Hindlimb muscle (tissue), 1 donor: ENCODE results near the gene ANO9. TPM values are rescaled to one million over a fixed set of nuclear protein-coding genes. Genes with fewer than 3 reads are reported as not detected.
"Not testable (repeated sequence)": the region's sequence is repeated elsewhere in the genome, so short reads cannot be mapped to it uniquely, and the experiment has no call there.

Source experiments
- DNase-seq: peaks from one replicate; pipeline ENCODE4 v3.0.0-alpha.2; 2013
- polyA plus RNA-seq: library from polyadenylated mRNA; unstranded; fragments of 120-200 nt; gene quantifications from one replicate; pipeline ENCODE4 v1.2.1, GENCODE V29; 2013; ENCODE audit not compliant: insufficient read length

Gene ANO9
- polyA plus RNA-seq, 1 donor: 0.53 TPM

DNA sequence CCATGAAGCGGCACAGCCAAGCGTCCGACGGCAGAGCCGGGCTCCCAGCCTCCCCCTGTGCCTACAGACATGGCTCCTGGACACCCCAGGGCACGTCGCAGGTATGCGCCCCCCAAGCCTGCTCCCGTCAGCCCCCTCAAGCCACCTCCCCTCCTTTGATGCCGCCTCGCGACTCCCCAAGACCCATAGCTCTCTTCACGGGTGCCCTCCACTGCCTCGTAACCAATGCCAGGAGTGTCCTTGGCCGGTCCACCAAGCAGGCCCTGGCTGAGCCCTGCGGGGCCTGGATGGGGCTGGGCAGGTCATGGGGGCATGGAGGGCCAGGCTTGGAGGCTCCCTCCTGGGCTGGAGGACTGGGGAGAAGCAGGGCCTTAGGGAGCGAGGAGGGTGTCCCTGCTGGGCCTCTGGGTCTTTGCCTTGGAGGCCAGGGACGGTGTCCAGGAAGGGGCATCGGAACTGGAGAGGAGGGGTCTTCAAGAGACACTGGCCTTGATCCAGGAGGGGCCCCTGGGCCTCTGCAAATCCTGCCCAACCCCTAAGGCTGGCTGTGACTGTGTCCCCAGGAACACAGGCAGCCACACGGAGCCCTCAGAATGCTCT, 9.2 kb downstream of the ANO9 start:
- DNase-seq: no peak

DNA sequence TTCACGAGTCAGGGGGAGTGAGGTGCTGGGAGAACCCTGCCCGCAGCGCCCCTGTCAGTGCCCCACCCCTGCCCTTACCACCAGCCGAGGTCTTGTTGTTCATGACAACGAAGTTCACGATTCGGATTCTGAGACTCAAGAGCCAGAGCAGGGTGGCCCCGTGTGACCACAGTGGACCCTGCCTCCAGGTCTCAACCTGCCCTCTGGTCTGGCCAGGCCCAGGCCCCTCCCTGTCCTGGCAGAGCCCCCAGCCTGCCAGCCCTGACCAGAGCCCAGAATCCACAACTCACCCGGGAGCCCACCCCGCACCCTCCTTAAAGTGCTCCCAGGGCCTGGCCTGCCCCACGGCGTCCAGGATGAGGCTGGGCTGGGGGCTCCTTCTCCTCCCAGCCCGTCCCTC, 9.9 kb downstream of the ANO9 start:
- DNase-seq: no peak

DNA sequence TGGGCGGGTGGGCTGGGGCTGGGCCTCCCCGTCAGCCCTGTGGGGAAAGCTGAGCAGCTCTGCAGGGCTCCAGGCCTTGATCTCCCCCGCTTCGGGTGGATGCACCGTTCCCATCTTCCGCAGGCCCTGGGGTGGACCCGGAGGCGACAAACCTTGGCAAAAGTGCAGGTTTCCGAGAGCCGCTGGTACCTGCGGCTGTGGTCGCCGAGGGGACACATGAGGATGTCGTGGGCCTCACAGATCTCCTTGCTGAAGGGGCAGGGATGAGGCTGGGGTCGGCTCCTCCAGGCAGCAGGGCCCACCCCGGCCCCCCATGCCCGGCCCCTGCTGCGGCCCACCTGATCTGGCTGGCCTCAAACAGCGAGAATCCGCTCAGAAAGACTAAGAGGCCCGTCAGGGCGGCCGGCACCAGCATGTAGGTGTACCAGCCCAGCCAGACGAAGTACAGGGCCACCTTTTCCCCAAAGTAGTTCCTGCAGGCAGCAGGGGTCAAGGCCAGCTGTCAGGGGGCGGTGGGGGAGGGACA, 11.8 kb downstream of the ANO9 start:
- no peak for DNase-seq

DNA sequence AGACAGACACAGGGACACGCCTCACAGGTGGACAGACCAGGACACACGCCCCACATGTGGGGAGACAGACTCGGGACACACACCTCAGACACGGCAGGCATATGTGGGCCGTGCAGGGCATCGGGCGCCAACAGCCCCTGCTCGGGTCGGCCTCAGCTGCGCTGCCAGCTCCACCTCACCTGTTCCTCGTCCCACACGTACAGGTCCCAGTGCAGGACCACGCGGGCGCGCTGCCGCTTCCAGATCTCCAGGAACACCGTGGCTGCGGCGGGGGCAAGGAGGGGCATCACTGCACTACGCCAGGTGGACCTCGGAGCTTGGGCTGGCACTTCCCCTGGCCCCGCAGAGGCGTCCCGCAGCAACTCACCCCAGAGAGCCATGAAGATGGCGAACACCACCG, 12.4 kb downstream of the ANO9 start:
- no peak for DNase-seq

DNA sequence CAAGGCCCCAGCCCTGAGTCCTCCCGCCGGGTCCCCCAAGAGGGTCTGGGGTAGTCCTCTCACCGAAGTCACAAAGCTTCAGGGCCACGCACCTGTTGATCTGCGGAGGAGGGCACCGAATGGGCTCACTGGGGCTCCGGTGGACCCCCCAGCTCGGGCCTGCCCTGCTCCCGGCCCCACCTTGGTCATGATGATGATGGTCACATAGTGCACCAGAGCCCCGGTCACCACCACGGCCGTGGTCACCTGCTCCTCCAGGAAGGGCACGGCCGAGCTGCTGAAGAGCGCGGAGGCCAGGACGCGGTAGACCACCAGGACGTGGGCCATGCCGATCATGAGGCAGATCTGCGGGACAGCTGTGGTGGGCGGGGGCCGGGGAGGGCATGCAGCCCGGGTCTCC, 13.5 kb downstream of the ANO9 start:
- DNase-seq: no peak

DNA sequence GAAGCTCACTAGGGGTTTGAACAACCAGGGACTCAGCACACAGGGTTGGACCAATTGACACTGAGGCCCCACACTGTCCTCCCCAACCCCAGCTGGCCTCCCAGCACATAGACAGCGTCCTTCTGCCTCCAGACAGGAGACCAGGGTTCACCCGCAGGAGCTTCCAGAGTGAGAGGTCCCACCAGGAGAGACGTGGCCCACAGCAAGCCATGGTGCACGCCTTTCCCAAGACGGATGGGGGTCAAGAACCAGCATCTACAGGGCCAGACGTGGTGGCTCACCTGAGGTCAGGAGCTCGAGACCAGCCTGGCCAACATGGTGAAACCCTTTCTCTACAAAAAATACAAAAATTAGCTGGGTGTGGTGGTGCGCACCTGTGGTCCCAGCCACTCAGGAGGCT, 15.0 kb downstream of the ANO9 start:
- DNase-seq: no peak

DNA sequence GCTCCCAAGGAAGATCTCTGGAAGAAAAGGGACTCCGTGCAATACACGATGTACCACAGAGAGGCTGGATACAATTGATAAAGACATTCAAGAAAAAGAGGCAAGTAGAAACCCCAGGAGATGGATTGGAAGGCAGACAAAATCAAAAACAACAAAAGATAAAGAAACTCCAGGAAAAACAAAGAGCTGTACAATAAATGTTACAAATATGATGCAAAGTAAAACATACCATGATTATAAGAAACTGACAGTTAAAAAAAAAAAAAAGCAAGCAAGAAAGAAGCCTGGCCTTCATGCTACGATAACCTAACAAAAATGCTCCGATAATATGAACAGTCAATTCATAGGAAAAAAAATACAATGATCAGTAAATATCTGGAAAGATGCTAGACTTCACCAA, 16.5 kb downstream of the ANO9 start:
- DNase-seq: no peak

DNA sequence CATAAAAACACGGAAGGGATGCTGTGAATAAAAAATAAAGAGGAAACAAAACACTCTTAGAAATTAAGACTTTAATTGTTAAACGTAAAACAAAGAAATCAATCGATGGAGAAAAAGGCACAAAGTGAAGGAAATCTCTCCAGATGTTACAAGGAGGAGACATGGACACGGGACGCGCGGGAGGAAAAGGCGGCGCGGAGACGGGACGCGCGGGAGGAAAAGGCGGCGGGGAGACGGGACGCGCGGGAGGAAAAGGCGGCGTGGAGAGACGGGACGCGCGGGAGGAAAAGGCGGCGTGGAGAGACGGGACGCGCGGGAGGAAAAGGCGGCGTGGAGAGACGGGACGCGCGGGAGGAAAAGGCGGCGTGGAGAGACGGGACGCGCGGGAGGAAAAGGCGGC, 17.0 kb downstream of the ANO9 start:
- DNase-seq: not testable (repeated sequence)

DNA sequence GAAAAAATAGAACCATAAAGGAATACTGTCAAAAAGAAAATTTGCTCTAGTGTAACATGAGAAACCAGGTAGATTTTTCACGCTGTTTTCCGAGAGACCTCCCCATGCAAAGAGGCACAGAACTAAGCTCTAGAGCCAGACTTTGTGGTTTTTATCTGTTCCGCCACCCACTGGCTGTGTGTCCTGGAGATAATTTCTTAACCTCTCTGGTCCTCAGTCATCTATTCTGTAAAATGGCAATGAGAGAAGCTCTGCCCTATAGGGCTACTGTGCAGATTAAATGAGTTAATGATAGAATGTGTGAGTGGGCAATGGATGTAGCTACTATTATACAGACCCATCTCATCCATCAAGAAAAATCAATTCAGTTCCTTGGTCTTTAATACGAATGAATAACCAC, 17.6 kb downstream of the ANO9 start:
- no peak for DNase-seq

DNA sequence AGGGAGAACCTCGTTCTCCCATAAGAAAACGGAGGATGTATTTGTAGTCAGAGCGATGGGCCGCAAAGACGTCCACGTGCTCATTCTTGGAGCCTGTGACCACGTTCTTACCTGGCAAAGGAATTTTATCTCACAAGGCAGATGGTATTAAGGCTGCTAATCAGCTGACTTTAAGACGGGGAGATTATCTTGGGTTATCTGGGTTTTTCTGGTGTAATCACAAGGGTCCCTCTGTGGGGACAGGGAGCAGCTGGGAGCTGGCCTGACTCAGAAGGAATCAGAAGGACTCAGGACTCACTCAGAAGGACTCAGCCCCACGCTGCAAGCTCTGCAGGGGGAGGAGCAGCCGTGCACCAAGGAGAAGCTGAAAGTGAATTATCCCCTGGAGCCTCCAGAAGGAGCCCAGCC, 19.6 kb downstream of the ANO9 start:
- no peak for DNase-seq

DNA sequence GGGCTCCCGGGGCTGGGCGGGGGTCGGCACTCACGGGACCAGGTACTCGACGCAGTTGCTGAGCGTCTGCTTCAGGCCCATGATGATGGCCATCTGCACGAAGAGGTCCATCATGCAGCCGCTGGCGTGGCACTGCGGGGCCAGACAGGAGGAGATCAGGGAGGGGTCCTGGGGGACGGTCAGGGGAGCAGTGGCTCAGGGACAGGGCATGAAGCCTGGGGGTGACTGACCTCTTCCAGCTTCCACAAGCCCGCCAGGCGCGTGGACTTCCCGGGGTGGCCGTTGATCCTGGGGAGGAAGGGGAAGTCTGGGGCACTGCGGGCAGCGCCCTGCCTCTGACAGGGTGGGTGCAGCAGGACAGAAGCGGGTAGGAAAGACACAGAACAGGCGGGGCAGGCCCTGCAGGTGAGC, 20.9 kb downstream of the ANO9 start:
- no peak for DNase-seq

DNA sequence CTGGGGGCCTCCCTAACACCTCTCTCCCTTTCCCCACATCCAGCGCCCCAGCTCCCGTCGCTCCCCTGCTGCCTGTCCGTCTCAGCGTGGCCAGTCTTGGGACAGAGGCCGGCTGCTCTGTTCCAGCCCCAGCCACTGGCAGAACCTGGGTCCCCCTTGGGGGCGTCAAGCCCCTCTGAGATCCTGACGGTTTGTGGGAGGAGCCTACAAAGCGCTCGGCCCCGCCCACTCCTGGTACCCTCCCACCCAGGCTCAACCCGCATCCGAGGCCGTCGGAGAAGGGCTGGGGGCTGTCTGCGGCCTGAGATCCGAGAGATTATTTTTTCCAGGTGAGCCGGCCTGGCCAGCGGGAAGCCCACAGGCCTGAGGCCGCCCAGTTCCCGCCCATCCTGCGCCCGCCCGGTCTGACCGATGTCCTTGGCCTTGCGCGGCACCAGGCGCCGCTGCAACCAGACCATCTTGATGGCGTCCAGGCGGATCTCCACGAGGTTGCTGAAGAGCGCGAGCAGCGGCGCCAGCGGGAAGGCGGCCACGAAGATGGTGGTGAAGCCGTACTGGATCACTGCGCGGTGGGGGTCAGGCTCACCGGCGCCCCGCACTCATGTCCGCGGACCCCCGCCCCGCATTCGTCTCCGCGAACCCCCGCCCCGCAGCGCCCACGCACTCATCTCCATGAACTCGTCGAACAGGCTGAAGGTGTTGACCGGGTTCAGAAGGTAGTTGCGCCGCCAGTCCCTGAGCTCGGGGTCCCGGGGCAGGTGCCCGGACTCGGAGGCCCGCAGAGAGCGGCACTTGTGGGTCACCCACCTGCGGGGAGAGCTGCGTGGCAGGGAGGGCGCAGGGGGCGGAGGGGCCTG, 21.5 kb downstream of the ANO9 start:
- no peak for DNase-seq

DNA sequence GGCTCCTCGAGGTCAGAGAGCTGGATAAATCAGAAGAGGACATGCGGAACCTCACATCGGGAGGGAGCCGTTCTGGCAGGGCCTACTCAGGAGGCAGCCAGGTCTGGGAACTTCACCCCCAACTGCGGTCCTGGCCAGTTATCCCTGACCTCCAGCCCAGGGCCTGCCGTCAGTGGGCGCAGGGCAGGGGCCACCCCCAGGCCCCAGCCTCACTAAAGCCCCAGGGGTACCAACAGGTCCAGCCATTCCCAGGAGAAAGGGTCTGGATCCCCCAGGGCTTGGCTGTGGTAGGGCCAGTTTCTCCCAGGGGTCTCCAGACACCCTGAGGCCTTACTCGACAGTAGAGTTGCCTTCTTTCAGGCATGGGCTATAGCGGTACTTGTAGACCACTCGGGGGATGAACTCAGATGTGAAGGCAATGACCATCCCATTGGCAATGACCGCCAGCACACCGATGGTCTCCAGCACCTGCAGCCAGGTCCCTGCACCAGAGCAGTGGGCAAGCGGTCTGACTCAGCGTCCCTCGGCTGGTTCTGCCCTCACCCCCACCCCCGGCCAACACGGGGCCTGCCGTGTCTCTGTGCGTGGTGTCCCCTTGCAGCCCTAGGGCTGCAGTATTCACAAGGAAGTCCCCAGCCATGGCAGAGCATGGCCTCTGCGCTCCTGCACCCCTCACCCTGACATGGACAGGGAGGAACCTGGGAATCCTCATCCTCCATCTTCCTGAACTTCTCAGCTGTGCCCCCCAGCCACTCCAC, 22.4 kb downstream of the ANO9 start:
- no peak for DNase-seq

DNA sequence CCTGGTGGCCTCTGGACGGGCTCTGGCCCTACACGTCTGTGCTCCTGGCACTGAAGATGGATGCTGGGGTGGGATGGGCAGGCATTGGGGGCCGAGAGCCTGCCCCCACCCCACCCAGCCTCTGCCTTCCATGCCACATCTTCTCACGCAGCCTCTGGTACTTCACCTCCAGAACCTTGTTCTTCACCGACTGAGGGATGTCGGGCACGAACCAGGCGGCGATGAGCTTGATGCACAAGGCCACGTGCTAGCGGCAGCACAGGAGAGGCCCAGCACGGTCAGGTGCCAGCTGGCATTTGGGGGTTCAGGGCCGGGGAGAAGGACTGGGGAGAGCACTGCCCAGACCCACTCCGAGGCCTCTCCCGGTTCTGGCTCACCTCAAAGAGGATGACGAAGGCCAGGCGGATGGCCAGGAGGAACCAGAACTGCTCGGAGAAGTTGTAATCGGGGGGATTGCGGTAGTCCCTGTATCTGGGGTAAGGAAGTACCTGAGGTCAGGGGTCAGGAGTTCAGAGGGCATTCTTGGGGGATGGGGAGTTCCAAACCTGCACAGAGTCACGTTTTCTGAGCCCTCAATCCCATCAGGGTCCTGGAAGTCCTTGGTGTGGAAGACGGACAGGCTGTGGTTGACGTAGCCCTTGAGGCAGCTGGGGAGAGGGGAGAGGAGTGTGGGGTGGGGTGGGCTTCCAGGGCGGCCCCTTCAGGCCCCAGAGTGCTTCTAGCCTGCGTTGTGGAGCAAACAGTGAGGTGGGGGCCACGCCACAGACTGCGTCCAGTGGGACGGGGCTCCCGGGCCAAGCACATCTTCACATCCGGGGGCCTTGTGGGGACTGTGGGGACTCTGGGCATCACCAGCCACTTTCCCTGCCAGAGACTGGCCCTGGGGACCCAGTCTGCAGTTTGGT, 23.2 kb downstream of the ANO9 start:
- DNase-seq: no peak

DNA sequence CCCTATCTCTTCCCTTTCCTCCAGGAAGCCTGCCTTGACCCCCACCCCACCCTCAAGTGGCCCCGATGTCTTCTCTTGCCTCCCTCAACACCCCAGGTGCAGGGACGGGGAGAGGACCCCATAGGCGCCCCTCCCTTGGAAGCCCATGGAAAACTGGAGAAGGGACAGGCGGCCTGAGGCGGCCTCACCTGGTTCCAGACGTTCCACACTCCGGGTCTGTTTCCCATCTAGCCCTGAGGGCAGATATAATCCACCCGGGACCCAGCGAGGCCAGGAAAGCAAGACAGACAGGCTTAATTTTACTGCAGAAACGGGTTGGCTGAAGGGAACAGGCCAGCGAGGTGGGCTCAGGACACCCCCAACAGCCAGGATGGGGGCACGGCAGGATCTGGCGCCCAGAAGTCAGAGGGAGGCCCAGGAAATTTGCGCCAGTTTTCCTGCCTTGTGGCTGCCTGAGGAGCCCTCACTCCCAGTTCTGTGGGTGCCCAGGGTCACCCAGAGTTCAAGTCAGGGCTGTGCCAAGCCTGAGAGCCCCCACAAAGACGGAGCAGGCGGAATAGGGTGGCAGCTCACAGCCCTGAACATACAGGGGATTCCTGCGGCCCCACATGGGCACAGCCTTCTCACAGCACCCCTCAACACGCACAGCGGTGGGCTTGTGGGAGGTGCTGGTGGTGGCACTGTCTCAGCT, 24.0 kb downstream of the ANO9 start:
- no peak for DNase-seq

DNA sequence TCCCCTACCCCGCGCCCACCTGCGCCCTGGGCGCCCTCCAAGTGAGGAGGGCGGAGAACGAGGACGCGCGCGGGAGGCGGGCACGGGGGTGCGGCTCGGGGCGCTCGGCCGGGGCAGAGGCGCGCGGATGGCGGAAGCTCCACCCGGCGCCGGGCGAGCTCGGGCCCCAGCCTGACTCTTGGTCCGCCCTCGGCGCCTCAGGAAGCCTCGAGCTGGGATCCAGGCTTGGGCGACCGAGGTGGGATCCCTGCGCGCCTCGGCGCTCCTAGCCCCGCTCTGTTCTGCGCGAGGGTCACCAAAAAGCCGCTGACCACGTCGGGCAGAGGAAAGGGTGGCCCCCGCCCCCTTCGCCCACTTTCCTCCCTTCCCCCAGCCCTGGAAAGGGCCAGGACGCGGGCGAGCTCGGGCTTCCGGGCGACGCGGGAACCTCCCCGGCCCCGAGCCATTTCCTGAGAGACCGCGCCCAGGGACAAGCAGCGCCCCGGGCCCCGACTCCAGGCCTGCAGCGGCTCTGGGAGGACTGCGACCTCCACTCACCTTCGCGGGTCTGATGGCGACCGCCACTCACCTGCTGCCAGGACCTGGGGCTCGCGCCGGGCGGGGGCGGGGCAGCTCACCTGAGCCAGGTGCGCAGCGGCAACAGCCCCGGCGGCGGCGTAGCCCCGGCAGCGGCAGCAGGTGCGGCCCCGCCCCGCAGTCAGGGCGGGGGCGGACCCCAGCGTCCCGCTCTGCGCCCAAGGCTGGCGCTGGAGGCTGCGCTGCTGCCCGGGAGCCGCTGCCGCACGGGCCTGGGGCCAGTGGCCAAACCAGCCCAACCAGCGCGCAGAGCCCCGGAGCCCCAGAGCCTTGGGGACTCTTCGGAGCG, 24.8 kb downstream of the ANO9 start:
- no peak for DNase-seq

DNA sequence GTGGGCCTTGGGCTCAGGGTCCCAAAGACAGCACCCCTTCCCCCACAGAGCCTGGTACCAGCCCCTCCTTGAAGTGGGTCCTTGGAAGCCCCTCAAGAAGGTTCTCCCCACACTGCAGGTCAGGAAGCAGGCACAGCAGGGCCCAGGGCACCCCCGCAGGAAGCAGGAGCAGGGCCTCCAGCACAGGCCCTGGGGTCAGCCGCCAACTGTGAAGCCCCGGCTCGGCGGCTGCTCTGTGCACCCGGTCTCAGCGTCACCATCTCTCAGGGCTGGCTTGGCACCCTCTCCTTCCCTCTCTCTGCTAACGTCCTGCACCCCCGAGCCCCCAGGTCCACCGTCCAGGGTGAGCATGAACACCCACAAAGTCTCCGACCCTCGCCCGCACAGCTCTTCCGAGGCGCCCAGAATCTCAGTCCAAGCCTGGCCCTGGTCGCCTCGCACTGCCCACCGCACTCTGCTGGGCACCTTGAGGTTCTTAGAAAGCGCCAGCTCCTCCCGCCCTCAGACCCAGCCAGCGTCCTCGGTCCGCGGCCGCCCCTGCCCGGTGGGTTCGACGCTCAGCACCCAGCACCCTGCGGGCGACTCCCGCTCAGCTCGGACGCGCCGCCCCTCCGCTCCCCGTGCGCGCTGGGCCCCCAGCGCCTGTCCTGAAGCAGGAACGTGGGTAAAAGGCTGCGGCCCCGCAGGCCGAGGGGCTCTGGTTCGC, 25.6 kb downstream of the ANO9 start:
- DNase-seq: no peak

DNA sequence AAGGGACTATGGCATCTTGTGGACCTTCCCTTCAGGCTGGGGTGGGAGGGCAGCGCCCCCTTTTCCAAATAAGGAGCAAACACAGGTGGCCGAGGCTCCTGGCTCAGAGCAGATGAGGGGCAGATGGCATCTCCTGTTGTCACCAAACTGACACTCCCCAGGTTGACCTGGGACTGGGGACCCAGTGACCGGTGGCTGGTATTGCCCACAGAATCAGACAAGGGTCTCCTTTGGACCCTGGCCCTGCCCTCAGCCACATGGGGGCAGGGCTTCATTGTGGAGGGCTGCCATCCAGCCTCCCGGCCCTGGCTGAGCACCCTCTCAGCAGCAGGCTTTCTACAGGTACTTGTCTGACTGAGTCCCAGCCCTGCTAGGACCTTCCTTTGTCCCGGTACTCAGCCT, 26.2 kb downstream of the ANO9 start:
- no peak for DNase-seq

DNA sequence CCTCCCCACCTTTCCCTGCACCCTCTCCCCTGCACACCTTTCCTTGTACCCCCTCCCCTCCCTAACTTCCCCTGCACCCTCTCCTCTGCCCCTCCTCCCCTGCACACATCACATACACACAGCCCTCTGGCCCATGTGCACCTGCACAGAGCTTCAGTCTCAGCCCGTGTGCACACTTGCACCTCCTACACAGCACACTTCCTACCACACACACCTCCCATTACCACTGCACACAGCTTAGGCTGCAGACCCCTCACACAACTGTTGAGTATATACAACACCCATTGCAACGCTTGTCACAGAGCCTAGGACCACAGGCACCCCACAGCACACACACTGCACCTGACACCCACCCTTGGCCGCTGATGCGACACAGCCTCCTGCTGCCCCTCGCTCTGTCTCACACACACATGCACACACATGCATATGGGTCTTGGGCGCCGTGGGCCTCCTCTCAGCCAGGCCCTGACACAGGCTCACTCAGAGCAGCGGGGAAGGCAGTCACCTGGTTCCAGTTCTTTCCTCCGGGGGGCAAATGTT, 27.4 kb downstream of the ANO9 start:
- DNase-seq: no peak
